ENCODE results near the gene BLID.

GRCh38 chr11:122153746-122154145 lies 37.7 kb upstream of the BLID start:
- TF ChIP-seq CTCF (conservative IDR thresholded peaks at IDR 0.05 in 1 of 2, IDR thresholded peaks at IDR 0.05 in 1 of 2; ENCODE audit: extremely low read depth in 1 of 2, insufficient read depth in 1 of 2, low read depth in 1 of 2, low read length in 2 of 2) (no peak), EZH2 (IDR thresholded peaks at IDR 0.05; ENCODE audit: borderline replicate concordance, low read length) (no peak)
